NCI-H1092 treated with DMSO at 0.1 percent for 48 hours (cell line): Measurements from ENCODE around the gene MAD1L1.

Experiments used
- DNase-seq: peaks from one replicate; lab custom pipeline; 2025; lab: John Stamatoyannopoulos, UW

MAD1L1 gene

GRCh38 chr7:1969459-1970284 is 263.1 kb downstream of the MAD1L1 start:
- no peak for DNase-seq

- no peak for DNase-seq
Measured at GRCh38 chr7:1968397-1969111, 264.2 kb downstream of the MAD1L1 start.

- no peak for DNase-seq
Measured at GRCh38 chr7:1967512-1968396, 265.0 kb downstream of the MAD1L1 start.

GRCh38 chr7:1966631-1967200 is 266.0 kb downstream of the MAD1L1 start:
- DNase-seq = peak; percentile 43

- no peak for DNase-seq
Measured at GRCh38 chr7:1965579-1966294, 267.0 kb downstream of the MAD1L1 start.

- DNase-seq = no peak
Measured at GRCh38 chr7:1964913-1965578, 267.7 kb downstream of the MAD1L1 start.

- no peak for DNase-seq
Measured at GRCh38 chr7:1964211-1964912, 268.4 kb downstream of the MAD1L1 start.

- no peak for DNase-seq
Measured at GRCh38 chr7:1963575-1963974, 269.2 kb downstream of the MAD1L1 start.

- DNase-seq = no peak
Measured at GRCh38 chr7:1961701-1962276, 271.0 kb downstream of the MAD1L1 start.

- no peak for DNase-seq
Measured at GRCh38 chr7:1959305-1959704, 273.4 kb downstream of the MAD1L1 start.

GRCh38 chr7:1957471-1958225 is 275.1 kb downstream of the MAD1L1 start:
- no peak for DNase-seq

GRCh38 chr7:1956611-1957470 is 275.9 kb downstream of the MAD1L1 start:
- DNase-seq = no peak

GRCh38 chr7:1956141-1956540 is 276.6 kb downstream of the MAD1L1 start:
- no peak for DNase-seq

GRCh38 chr7:1954366-1955004 is 278.3 kb downstream of the MAD1L1 start:
- no peak for DNase-seq

- no peak for DNase-seq
Measured at GRCh38 chr7:1953199-1954190, 279.2 kb downstream of the MAD1L1 start.

GRCh38 chr7:1952781-1953180 is 280.0 kb downstream of the MAD1L1 start:
- DNase-seq = no peak
